ENCODE results near the gene SPI1.
A peak's percentile ranks its signal among the peaks of the same experiment; 100 is the strongest.

SPI1 gene

GRCh38 chr11:47378010-47378835 lies at the start of gene SPI1:
SPI1 (minus strand) TSS chr11:47378547; CDS start chr11:47378353, 194 bp downstream.
- no peaks in the 10 kb centered on the region for H3K9me3 Mint-ChIP-seq
- peaks cover 11% of the 10 kb centered on the region for H3K4me1 Mint-ChIP-seq (ENCODE audit: low read depth)
- H3K27ac Mint-ChIP-seq, result no peak within 1 kb of the TSS
- H3K36me3 Mint-ChIP-seq (ENCODE audit: low read depth), result no peaks in the 10 kb centered on the region
- DNase-seq, result no peak
- no peak within 1 kb of the TSS for H3K4me3 Mint-ChIP-seq
- H3K27me3 Mint-ChIP-seq, result no peaks in the 10 kb centered on the region

- H3K36me3 Mint-ChIP-seq (ENCODE audit: low read depth), result peaks cover 50% of the 10 kb centered on the region
- H3K27me3 Mint-ChIP-seq, result no peaks in the 10 kb centered on the region
- H3K4me3 Mint-ChIP-seq, result peak within 1 kb of the TSS; percentile 100
- no peaks in the 10 kb centered on the region for H3K9me3 Mint-ChIP-seq
- peaks cover 30% of the 10 kb centered on the region for H3K4me1 Mint-ChIP-seq (ENCODE audit: low read depth)
- H3K27ac Mint-ChIP-seq, result peak within 1 kb of the TSS; percentile 100
- DNase-seq, result peak; percentile 100
Measured at GRCh38 chr11:47426062-47426956, 48.0 kb upstream of the SPI1 start, which contains the start of gene PSMC3. PSMC3 (minus strand) TSS chr11:47426439; CDS start chr11:47426279, 160 bp downstream.

- H3K36me3 Mint-ChIP-seq (ENCODE audit: low read depth), result peaks cover 56% of the 10 kb centered on the region
- H3K4me3 Mint-ChIP-seq, result peak overlapping the region; percentile 100
- H3K4me1 Mint-ChIP-seq (ENCODE audit: low read depth), result peaks cover 28% of the 10 kb centered on the region
- DNase-seq, result no peak
- H3K9me3 Mint-ChIP-seq, result no peaks in the 10 kb centered on the region
- H3K27ac Mint-ChIP-seq, result peak overlapping the region; percentile 100
- H3K27me3 Mint-ChIP-seq, result no peaks in the 10 kb centered on the region
Measured at GRCh38 chr11:47425611-47426010, 47.3 kb upstream of the SPI1 start.

GRCh38 chr11:47418454-47419259 lies 40.3 kb upstream of the SPI1 start:
- DNase-seq, result no peak
- Mint-ChIP-seq H3K4me3 (no peak overlapping the region), H3K9me3 (no peaks in the 10 kb centered on the region), H3K36me3 (ENCODE audit: low read depth) (peaks cover 90% of the 10 kb centered on the region), H3K27ac (peak overlapping the region; percentile 73), H3K4me1 (ENCODE audit: low read depth) (peaks cover under 1% of the 10 kb centered on the region), H3K27me3 (no peaks in the 10 kb centered on the region)

GRCh38 chr11:47417712-47418111 lies 39.4 kb upstream of the SPI1 start:
- H3K4me1 Mint-ChIP-seq (ENCODE audit: low read depth), result peaks cover 1% of the 10 kb centered on the region
- H3K4me3 Mint-ChIP-seq, result no peak overlapping the region
- peak overlapping the region; percentile 73 for H3K27ac Mint-ChIP-seq
- H3K36me3 Mint-ChIP-seq (ENCODE audit: low read depth), result peaks cover 86% of the 10 kb centered on the region
- no peaks in the 10 kb centered on the region for H3K27me3 Mint-ChIP-seq
- no peaks in the 10 kb centered on the region for H3K9me3 Mint-ChIP-seq
- DNase-seq, result no peak

GRCh38 chr11:47415949-47416472 lies 37.7 kb upstream of the SPI1 start:
- Mint-ChIP-seq H3K27ac (no peak overlapping the region), H3K4me3 (no peak overlapping the region), H3K9me3 (no peaks in the 10 kb centered on the region), H3K4me1 (ENCODE audit: low read depth) (peaks cover 1% of the 10 kb centered on the region), H3K27me3 (no peaks in the 10 kb centered on the region), H3K36me3 (ENCODE audit: low read depth) (peaks cover 71% of the 10 kb centered on the region)
- DNase-seq, result peak; percentile 36

GRCh38 chr11:47415091-47415854 lies 36.9 kb upstream of the SPI1 start:
- H3K4me1 Mint-ChIP-seq (ENCODE audit: low read depth), result peaks cover 3% of the 10 kb centered on the region
- no peaks in the 10 kb centered on the region for H3K9me3 Mint-ChIP-seq
- no peaks in the 10 kb centered on the region for H3K27me3 Mint-ChIP-seq
- H3K36me3 Mint-ChIP-seq (ENCODE audit: low read depth), result peaks cover 64% of the 10 kb centered on the region
- peak; percentile 36 for DNase-seq
- H3K27ac Mint-ChIP-seq, result peak overlapping the region; percentile 41
- no peak overlapping the region for H3K4me3 Mint-ChIP-seq

GRCh38 chr11:47414685-47415070 lies 36.3 kb upstream of the SPI1 start:
- Mint-ChIP-seq H3K27ac (no peak overlapping the region), H3K9me3 (no peaks in the 10 kb centered on the region), H3K4me1 (ENCODE audit: low read depth) (peaks cover 6% of the 10 kb centered on the region), H3K27me3 (no peaks in the 10 kb centered on the region), H3K4me3 (no peak overlapping the region), H3K36me3 (ENCODE audit: low read depth) (peaks cover 58% of the 10 kb centered on the region)
- DNase-seq, result peak; percentile 35

GRCh38 chr11:47413908-47414684 lies 35.7 kb upstream of the SPI1 start:
- Mint-ChIP-seq H3K4me1 (ENCODE audit: low read depth) (peaks cover 10% of the 10 kb centered on the region), H3K4me3 (no peak overlapping the region), H3K9me3 (no peaks in the 10 kb centered on the region), H3K36me3 (ENCODE audit: low read depth) (peaks cover 53% of the 10 kb centered on the region), H3K27ac (peak overlapping the region; percentile 74), H3K27me3 (no peaks in the 10 kb centered on the region)
- DNase-seq, result no peak

- Mint-ChIP-seq H3K4me1 (ENCODE audit: low read depth) (peaks cover 14% of the 10 kb centered on the region), H3K27me3 (no peaks in the 10 kb centered on the region), H3K36me3 (ENCODE audit: low read depth) (peaks cover 47% of the 10 kb centered on the region), H3K9me3 (no peaks in the 10 kb centered on the region), H3K4me3 (no peak overlapping the region), H3K27ac (peak overlapping the region; percentile 74)
- no peak for DNase-seq
Measured at GRCh38 chr11:47413351-47413750, 35.0 kb upstream of the SPI1 start.

- Mint-ChIP-seq H3K4me1 (ENCODE audit: low read depth) (peaks cover 22% of the 10 kb centered on the region), H3K27ac (peak overlapping the region; percentile 55), H3K27me3 (no peaks in the 10 kb centered on the region), H3K4me3 (no peak overlapping the region), H3K36me3 (ENCODE audit: low read depth) (peaks cover 37% of the 10 kb centered on the region), H3K9me3 (no peaks in the 10 kb centered on the region)
- peak; percentile 73 for DNase-seq
Measured at GRCh38 chr11:47411884-47412746, 33.8 kb upstream of the SPI1 start.
